NCI-H2107 (cell line): ENCODE measurements around the gene SAMD3.
"Not testable (repeated sequence)": the region's sequence is repeated elsewhere in the genome, so short reads cannot be mapped to it uniquely, and the experiment has no call there.

Experiments
- DNase-seq: peaks from one replicate; lab custom pipeline; 2025; lab: John Stamatoyannopoulos, UW

The SAMD3 gene, protein sequence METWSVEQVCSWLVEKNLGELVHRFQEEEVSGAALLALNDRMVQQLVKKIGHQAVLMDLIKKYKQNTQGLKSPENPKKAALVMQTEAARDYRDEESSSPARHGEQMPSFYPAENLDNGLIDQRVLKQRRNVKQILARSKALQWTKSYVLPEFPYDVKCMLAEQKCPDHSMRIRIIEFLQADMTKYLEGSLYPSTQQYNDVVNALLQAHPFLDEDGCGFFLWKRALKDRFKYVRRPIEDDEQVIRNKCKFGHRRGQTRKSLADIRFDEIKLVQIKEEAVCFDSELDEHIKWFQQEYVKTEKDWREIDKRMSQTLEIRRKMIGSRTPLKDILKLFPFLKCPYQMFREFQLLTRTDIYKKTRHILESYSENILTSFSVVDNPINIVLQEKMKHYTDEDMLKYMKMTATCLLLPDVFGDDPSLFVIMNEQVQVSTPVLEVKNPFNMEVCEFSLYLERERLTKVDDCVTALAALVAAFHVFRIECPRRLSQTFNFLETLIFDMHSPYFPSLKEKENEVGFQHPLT

DNA sequence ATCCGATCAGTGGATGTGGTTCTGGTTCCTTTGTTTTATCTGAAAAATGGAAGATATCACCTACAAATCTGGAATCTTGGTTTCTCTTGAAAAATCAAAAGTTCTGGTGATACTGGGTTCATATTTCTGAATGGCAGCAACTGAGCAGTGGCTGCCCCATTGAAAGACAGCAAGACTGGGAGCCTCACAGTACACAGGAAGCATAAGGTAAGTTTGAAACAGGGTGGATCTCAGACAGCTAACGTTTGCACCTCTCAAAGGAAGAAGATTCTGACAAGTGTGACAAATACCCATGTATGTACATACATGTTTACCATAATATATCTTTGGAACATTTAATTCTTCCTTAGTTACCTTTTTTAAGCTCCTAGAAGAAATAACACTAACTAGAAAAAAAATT is at the start of gene SAMD3:
Gene SAMD3, minus strand, starts transcription at position 177 of the 400 bp plus-strand sequence. CDS start 7,678 bp downstream, outside the sequence.
- DNase-seq: no peak

DNA sequence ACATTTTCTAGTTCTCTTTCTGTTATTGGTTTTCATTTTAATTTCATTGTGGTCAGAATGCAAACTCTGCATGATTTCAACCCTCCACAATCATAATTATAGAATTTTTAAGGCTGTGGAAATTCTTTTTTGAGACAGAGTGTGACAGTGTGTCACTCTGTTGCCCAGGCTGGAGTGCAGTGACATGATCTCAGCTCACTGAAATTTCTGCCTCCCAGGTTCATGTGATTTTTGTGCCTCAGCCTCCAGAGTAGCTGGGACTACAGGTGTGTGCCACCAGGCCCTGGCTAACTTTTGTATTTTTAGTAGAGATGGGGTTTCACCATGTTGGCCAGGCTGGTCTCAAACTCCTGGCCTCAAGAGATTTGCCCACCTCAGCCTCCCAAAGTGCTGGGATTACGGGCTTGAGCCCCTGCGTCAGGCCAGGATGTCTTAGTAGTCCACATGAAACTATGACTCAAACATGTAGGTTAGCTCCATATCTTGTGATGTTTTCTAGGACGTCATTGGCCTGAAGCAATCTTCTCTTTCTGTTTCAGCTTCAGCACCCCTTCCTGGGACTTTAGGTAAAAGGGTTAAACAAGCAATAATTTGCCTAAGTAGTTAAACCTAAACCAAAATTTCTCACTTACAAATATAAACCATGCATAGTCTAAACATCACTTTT is 47.4 kb upstream of the SAMD3 start:
- DNase-seq: no peak

DNA sequence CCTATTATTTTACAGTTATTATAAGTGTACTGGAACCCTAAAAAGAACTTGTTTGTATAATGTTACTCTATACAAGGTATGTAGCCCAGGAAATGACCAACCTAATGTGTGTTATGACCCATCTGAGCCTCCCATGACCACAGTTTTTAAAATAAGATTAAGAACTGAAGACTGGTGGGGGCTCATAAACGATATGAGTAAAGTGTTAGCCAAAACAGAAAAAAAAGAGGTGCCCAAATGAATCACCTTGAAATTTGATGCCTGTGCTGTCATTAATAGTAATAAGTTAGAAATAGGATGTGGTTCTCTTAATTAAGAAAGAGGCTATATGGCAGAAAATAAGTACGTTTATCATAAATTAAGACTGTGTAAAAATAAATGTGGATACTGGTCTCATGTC is 42.8 kb upstream of the SAMD3 start:
- DNase-seq: not testable (repeated sequence)

DNA sequence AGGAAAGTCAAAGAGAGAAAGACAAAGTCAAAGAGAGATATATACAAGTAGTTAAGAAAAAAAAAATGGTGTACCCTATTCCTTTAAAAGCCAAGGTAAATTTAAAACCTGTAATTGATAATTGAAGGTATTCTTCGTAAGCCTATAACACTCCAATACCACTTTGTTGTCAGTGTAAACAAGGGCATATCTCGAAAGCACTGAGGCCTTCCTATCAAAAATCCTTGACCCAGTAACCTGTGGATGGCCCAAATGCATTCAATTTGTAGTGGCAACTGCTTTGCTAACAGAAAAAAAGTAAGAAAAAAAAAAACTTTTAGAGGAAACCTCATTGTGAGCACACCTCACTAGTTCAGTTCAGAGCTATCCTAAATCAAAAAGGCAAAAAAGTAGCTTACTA is 39.3 kb upstream of the SAMD3 start:
- DNase-seq: no peak

DNA sequence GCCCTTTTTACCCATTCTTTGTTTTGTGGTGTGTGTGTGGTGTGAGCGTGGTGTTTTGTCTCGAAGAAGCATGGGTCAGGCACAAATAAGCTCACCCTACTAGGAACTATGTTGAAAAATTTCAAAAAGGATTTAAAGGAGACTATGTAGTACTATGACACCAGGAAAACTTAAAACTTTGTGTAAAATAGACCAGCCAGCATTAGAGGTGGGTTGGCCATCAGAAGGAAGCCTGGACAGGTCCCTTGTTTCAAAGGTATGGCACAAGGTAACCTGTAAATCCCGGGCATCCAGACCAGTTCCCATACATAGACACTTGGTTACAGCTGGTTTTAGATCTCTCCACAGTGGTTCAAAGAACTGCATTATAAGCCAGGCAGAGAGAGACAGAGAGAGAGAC is 38.8 kb upstream of the SAMD3 start:
- DNase-seq: not testable (repeated sequence)

DNA sequence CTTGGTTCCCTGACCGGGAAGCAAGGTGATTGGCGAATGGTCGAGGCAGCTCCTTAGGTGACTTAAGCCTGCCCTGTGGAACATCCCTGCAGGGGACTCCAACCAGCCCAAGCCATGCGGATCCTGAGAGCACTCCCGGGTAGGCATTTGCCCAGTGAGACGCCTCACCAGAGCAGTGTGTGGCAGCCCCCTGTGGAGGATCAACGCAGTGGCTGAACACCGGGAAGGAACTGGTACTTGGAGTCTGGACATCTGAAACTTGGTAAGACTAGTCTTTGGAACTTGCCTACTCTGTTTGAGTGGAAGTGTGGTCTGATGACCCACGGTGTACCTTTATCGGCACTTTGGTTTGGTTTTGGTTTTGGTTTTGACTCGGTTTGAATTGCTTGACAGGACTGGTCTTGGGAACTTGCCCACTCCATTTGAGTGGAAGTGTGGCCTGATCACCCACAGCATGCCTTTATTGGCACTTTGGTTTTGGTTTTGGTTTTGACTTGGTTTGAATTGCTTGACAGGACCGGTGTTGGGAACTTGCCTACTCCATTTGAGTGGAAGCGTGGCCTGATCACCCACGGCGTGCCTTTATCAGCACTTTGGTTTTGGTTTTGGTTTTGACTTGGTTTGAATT is 38.0 kb upstream of the SAMD3 start:
- DNase-seq: not testable (repeated sequence)

DNA sequence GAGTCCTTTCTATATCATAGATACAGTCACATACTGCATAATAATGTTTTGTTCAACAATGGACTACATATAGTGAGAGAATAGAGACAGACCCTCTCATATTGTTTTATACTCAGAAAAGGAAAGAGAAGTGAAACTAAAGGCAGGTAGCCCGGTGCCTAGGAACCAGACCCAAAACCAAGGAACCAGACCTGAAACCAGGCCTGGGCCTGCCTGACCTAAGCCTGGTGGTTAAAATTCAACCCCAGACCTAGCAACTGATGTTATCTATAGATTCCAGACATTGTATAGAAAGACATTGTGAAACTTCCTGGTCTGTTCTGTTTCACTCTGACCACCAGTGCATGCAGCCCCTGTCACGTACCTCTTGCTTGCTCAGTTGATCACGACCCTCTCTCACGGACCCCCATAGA is 37.3 kb upstream of the SAMD3 start:
- not testable (repeated sequence) for DNase-seq

DNA sequence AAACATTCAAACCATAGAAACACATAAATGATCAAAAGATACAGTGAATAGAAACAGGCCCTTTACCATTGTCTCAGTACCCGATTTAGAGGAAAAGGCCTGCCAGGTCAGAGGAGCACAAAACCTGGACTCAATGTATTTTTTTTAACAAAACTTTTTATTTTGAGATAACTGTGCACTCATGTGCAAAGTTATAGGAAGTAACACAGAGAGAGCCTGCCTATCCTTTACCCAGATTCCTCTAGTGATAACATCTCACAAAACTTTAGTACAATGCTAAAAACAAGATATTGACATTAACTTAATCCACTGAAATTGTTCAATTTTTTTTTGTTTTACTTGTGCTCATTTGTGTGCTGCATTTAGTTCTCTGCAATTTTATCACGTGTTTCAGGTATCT is 36.8 kb upstream of the SAMD3 start:
- DNase-seq: no peak

DNA sequence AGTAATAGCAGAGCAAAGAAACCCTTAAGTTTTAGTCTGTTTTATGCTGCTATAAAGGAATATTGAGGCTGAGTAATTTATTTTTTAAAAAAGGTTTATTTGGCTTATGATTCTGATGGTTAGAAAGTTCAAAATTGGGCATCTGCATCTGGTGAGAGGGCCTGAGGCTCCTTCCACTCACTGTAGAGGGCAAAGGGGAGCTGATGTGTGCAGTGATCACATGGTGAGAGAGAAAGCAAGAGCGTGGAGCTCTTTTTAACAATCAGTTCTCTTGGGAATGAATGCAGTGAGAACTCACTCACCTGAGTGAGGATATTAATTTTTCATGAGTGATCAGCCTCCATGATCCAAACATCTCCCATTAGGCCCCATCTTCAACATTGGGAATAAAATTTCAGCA is 36.4 kb upstream of the SAMD3 start:
- no peak for DNase-seq

DNA sequence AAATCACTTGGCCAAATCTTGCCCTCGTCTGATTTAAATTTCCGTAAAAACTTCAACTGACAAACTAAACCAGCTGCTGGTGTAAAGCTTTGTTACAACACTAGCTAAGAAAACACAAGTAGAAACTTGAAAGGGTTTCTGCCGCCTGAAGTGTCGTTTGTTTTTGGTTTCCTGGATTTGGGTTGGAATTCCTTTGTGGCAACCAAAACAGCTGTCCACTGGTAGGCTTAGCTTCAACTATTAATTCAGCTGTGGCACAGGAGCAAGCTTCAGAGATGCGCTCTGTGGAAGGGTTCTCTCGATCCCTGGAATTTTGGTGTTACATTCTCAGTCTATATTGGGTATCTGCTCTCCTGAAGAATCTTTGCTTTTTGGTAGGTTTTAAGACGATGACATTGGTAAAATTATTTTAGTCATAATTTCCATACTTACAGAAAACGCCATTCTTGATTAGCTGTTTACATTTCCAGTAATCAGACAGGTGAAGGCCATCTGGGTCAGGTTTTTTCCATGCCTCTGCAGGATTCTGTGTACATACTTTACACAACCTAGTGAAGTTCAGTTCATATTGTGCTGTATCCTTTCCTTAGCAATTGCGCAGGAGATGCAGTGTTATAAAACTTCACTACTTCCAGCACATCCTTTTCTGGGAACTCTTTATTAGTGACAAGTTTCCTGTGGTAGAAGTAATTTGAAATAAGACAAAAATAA is 29.9 kb upstream of the SAMD3 start:
- DNase-seq: no peak

DNA sequence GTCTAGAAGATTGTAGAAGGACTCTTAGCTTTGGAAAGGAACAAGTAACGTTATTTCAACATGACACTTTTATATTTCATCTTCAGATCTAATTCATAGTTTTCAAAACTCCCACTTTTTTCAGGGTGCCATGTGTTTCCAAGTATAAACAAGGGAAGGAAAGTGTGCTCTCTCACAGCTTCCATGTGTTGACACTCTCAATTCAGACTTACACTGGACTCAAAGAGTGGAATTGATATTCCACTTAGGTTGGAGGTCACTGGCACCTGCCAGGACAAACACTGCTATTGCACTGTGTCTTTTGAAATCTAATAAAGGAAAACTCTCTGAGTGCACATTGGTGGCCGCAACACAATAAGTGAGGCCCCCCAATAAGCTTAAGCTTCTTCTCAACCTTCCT is 22.5 kb upstream of the SAMD3 start:
- no peak for DNase-seq

DNA sequence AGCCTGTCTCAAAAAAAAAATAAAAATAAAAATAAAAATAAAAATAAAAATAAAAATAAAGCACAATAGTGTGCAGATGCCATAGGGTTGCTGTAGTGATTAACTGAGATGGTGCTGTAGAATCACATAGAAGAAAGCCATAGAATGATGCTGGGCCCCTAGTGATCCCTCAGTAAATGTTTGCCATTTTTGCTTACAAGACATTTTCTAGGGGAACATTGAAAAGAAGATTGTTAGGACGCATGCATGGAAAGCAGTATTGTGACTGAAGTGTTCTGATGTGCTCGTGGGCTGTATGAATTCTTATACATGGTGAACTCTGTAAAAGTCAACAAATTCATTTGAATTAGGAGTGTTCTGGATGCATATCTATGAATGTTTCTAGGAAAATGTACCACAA is 22.0 kb upstream of the SAMD3 start:
- no peak for DNase-seq

DNA sequence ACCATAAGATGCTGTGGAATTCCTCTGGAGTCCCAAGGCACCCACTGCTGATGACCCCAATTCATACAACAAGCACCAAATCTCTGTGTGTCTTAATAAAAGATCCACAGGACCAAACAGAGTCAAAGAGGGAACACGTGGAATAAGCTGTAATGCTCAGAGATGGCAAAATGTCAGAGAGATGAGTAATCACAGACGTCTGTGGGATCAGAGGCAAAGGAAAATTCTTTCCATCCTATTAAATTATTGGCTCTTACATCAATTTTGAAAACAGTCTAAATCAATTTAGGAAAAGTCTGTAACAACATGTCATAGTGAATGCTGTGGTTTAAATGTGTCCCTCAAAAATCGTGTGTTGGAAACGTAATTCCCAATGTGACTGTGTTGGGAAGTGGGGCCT is 17.5 kb upstream of the SAMD3 start:
- DNase-seq: no peak

DNA sequence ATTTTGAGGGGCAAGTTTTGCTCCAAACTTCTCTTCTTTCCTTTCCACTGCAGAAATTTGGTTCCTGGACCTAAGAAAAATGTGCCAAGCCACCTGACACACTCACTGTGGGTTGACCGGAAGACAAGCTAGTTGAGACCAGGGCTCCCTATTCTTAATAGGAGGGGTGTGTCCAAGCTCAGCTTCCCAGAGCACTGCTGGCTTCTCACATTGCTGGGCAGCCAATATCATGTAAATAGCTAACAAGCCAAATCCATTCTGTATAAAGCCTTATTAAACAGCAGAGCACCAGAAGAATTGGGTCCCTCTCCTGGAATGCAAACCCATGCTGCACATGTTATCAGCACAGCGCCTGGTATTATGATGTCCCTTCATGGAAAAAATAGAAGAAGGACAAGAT is 17.0 kb upstream of the SAMD3 start:
- no peak for DNase-seq

DNA sequence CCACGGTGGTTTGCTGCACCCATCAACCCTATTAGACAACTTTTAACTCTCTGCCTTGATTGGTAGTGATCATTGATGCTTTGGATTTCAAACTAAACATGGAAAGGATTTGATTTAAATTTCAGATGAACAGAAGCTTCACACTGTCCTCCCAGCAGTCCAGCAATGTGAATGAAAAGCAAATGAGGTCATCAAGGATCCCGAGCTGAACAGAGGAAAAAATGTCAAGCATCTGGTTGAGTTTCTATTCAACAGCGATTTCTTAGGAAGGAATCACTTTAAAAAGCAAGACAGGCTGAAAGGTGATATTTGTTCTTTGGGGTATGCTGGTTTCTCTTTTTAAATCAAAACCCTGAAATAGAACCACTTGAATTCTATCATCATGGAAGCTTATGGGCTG is 10.6 kb upstream of the SAMD3 start:
- no peak for DNase-seq

DNA sequence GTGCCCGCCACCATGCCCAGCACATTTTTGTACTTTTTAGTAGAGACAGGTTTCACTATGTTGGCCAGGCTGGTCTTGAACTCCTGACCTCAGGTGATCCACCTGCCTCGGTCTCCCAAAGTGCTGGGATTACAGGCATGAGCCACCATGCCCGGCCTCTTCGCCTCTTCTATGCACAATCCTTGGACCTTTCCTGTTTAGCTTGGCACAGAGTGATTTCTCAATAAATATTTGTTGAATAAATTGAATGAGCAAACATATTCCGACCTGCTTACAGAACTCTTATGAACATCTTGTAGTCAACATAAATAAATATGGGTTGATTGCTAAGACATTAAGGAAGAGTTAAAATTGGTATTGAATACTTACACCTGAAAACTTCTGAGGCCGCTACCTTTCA is 7.8 kb upstream of the SAMD3 start:
- DNase-seq: not testable (repeated sequence)

DNA sequence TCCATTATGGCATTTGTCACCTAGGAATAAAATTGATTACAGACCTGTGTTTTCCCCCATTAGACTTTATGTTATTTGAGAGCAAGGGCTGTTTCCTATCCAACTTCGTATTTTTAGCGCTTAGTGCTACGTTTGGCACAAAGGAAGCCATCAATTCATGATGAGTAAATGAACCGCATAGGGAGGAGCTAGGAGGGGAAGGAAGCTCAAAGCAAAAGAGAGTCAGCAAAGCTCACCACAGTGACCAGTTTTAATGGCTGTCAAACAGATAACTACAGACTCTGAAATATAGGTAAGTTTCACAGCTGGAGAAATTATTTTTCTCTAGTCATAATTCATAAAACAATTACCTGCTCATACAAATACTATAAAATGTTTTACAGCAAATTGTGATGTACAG is 6.9 kb upstream of the SAMD3 start:
- no peak for DNase-seq

DNA sequence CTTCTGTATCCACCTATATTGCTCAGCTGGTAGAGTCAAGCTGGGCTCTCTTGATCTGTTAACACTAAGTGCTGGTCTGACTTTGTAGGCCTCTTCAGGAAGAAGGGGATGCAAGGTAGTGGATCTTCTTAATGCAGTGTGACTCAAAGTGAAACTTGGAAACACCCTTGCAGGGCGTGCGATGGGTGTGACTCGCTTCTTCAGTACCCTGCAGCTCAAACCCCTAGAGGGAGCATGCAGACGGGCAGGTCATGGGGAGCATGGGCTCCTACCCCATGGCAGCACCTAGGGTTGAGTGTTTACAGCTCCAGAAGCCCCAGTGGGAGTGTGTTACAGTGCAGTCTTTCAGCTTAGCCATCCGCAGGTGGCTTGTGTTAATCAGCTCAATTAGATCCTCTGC is 757 bp upstream of the SAMD3 start:
- no peak for DNase-seq

DNA sequence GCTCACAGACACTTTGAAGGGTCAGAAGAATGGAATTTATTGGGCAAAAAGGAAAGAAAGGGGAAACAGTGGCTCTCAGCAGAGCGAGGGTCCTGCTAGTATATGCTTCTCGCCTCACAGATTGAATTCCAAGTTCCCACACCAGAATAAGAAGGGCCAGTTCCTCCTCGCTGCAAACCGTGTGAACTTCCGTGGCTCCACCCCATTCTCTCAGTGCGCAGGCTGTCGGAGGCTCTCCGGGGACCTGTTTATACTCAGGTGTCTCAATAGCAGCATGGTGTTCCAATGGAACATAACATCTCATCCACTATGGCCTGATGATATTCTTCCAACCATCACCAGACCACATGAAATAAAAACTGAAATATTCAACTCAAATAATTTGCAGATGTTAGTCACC is 4.6 kb downstream of the SAMD3 start:
- DNase-seq: no peak

DNA sequence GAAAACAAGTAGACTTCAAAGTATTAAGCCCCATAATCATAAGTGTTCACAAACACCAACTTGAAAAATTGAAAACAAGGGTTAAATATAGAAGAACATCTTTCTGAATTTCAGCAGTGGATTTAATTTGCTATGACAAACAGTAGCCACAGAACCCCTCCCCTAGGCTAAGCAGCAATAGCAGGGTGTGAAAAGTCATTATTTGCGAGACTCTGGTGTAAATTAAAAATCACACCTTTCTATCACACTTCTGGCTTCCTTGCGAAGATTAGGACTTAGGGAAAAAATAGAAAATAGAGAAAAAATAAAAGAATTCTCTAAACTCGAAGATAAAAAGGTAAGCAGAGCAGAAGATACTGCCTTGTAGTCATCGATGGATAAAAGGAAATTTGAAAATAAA is 6.1 kb downstream of the SAMD3 start:
- no peak for DNase-seq

DNA sequence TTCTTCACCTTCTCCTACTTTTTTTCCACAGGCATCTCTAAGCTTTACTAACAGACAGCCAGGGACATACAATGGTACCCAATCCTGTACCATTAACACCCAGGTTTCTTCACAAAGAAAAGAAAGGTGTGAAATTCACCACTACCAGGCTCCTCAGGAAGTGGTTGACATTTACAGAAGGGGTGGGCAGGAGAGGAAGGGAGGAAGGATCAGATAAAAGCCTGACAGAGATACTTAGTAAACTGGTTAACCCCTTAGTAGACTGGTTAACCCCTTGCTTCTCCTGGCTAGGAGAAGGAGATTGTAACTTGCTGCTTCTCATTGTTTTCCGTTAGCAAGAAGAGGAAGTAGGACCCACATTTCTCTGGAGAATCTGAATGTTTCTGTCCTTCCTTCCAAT is 7.2 kb downstream of the SAMD3 start:
- DNase-seq: no peak

DNA sequence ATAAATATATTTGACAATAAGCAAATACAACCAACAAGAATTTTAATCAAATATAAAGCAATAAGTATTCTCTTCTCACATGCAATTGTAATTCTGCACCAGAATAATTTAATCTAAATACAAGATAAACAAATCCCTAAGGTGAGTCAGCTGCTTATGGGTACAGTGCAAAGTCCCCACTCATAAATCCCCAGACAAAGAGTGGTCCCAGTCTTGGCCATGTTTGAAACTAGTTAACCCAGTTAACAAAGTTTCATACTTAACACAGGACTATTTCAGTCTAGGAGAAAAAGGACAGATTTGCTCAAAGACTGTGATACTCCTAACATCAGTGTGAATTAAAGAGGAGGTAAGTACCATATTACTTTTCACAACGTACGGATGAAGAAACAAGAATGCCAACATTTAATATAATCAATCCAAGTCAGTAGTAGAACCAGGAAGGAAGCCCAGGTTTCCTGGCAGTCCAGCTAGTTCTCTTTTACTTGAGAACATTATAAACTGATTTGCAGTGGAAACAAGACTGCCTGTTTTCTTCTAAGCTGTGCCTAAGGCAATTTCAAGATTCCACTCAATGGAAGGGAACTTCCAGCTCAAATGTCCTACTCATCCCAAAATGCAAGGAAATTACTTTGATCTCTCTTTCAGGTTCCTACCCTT is 10.4 kb downstream of the SAMD3 start:
- DNase-seq: no peak
